K562 (cell line): ENCODE results near the gene ENO2. TPM values are rescaled to one million over a fixed set of nuclear protein-coding genes. Genes with fewer than 3 reads are reported as not detected.

Source experiments
- CHD7 ChIP-seq: fragments of 200-600 bp; sonication (generic); IDR thresholded peaks from one replicate; pipeline ENCODE4 v1.6.1; 2012; ENCODE audit warnings: mild to moderate bottlenecking, low read depth, low read length, inconsistent platforms
- EGR1 ChIP-seq: fragments of 450-650 bp; conservative IDR thresholded peaks from 2 replicates; pipeline ENCODE4 v1.6.1; 2017; ENCODE audit warnings: mild to moderate bottlenecking
- NCOA4 ChIP-seq: fragments of 450-650 bp; IDR thresholded peaks from 2 replicates; pipeline ENCODE4 v1.6.1; 2018; ENCODE audit warnings: mild to moderate bottlenecking; ENCODE audit not compliant: partially characterized antibody
- TBL1XR1 ChIP-seq, 2 experiments: IDR thresholded peaks; 2 replicates each; pipeline ENCODE4 v1.6.1; 2012; ENCODE audit warnings: improper control_type of control experiment in 2 of 2, low read length in 2 of 2, mild to moderate bottlenecking in 1 of 2
- polyA plus RNA-seq, 8 experiments: library from polyadenylated mRNA; depleted of rRNA in 4 of 8; stranded (reverse) in 5 of 8; unstranded in 3 of 8; fragments of >200 nt; fragmentation: Nextera tagmentation in 2 of 8; fragmentation: Illumina TruSeq in 1 of 8; extraction: Ambion mirVana in 2 of 8; extraction: Trizol in 1 of 8; gene quantifications; 2 replicates each; pipeline versions ENCODE4 v1.2.1 to v1.2.3, GENCODE V29; 2011 to 2014; ENCODE audit warnings: inconsistent platforms in 1 of 8, missing spikeins in 1 of 8
- total RNA-seq, 7 experiments: library from RNA; depleted of rRNA in 6 of 7; stranded (reverse); fragments of >200 nt in 6 of 7; fragmentation: Illumina TruSeq in 2 of 7; extraction: Trizol in 2 of 7; gene quantifications; 2 replicates each; pipeline versions ENCODE4 v1.2.1 to v1.2.3, GENCODE V29; 2011 to 2021; ENCODE audit warnings: low replicate concordance in 1 of 7
- TF ChIP-seq, protein P1 (sequence below): sonication (generic); formaldehyde crosslinking; IDR thresholded peaks from 2 replicates; pipeline ENCODE4 v1.8.0; 2022; ENCODE audit warnings: mild to moderate bottlenecking, missing genetic modification reagents

The ENO2 gene
- total and polyA plus RNA-seq, 9 of the 15 experiments (the other 6 are each of a cell fraction or from before 2014, with no cell fraction given): 10.9 to 43.3 (median 21.0) TPM

DNA sequence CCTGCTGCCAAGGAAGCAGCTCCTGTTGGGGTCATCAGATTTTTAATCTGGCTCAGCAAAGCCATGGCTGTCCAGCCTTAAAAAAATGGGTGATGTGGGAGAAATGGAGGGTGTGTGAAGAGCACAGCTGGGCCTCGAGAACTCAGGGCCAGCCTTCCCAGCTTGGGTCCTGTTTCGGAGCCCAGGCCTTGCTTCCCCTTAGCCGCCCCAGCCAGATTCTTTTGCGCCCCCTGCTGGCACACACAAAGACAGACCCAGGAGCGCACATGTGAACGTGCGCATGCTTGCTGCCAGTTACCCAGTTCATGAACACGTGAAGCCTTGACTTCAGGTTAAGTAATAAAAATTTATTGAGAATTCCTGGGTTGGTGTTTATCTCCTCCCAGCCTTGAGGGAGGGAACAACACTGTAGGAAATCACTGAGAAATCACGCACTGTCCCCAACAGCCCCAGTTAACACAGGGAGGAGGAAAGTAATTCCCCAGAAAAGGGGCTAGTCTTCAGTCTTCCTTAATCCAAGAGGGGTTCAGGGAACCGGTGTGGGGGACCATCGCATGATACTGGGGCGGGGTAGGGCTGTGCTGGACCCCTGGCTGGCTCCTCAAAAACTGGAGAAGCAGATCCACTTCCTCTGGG is 50.8 kb downstream of the ENO2 start (continued):
- TF ChIP-seq, protein P1, sequence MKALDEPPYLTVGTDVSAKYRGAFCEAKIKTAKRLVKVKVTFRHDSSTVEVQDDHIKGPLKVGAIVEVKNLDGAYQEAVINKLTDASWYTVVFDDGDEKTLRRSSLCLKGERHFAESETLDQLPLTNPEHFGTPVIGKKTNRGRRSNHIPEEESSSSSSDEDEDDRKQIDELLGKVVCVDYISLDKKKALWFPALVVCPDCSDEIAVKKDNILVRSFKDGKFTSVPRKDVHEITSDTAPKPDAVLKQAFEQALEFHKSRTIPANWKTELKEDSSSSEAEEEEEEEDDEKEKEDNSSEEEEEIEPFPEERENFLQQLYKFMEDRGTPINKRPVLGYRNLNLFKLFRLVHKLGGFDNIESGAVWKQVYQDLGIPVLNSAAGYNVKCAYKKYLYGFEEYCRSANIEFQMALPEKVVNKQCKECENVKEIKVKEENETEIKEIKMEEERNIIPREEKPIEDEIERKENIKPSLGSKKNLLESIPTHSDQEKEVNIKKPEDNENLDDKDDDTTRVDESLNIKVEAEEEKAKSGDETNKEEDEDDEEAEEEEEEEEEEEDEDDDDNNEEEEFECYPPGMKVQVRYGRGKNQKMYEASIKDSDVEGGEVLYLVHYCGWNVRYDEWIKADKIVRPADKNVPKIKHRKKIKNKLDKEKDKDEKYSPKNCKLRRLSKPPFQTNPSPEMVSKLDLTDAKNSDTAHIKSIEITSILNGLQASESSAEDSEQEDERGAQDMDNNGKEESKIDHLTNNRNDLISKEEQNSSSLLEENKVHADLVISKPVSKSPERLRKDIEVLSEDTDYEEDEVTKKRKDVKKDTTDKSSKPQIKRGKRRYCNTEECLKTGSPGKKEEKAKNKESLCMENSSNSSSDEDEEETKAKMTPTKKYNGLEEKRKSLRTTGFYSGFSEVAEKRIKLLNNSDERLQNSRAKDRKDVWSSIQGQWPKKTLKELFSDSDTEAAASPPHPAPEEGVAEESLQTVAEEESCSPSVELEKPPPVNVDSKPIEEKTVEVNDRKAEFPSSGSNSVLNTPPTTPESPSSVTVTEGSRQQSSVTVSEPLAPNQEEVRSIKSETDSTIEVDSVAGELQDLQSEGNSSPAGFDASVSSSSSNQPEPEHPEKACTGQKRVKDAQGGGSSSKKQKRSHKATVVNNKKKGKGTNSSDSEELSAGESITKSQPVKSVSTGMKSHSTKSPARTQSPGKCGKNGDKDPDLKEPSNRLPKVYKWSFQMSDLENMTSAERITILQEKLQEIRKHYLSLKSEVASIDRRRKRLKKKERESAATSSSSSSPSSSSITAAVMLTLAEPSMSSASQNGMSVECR: 0 out of 2 replicates have a peak, but pooled peaks have one; percentile 32
- TF ChIP-seq CHD7 (no peak), EGR1 (no peak), NCOA4 (no peak), TBL1XR1 (IDR thresholded peaks at IDR 0.05; ENCODE audit: low read length in 2 of 2) (0 out of 4 replicates have a peak, but pooled peaks of 1 of the 2 experiments have one; percentile 34)
